Brain microvascular endothelial cell (primary cell): Measurements from ENCODE around the gene PIH1D1.

Experiments
- DNase-seq: peaks from one replicate; pipeline ENCODE4 v3.0.0-alpha.2; 2020
- H3K27ac ChIP-seq: fragments of 250-450 bp; sonication (Bioruptor Pico); 2 replicates; pipeline ENCODE4 v1.5.1; 2020; ENCODE audit warnings: mild to moderate bottlenecking, moderate library complexity
- H3K27me3 ChIP-seq: fragments of 250-450 bp; sonication (Bioruptor Pico); replicated peaks from 2 replicates; pipeline ENCODE4 v1.5.1; 2020; ENCODE audit warnings: mild to moderate bottlenecking
- H3K36me3 ChIP-seq: fragments of 250-450 bp; sonication (Bioruptor Pico); replicated peaks from 2 replicates; pipeline ENCODE4 v1.5.1; 2020; ENCODE audit warnings: mild to moderate bottlenecking
- H3K4me3 ChIP-seq: 2 replicates; pipeline ENCODE4 v1.5.1; 2011; ENCODE audit warnings: low read depth, mild to moderate bottlenecking, control low read depth, low read length, moderate library complexity
- CTCF ChIP-seq: IDR thresholded peaks from 2 replicates; pipeline ENCODE4 v1.5.1; 2011; ENCODE audit warnings: low read depth, mild to moderate bottlenecking, moderate library complexity, low read length, control low read depth, inconsistent platforms; ENCODE audit errors: missing control alignments
- in situ Hi-C: cut with HindIII; loops from 2 replicates; pipeline ENCODE4 v1.10.0; 2017; ENCODE audit warnings: low sequenced_read_pairs, low pct_ligation_motif_present

The PIH1D1 gene

GRCh38 chr19:49417088-49417487 is 34.5 kb downstream of the PIH1D1 start:
- no peak for TF ChIP-seq CTCF
- no peaks in the 10 kb centered on the region for H3K36me3 ChIP-seq
- H3K27ac ChIP-seq: no peak overlapping the region
- H3K27me3 ChIP-seq: peaks cover 24% of the 10 kb centered on the region
- in situ Hi-C loops: no loop called here
- DNase-seq: no peak
- no peak overlapping the region for H3K4me3 ChIP-seq

DNA sequence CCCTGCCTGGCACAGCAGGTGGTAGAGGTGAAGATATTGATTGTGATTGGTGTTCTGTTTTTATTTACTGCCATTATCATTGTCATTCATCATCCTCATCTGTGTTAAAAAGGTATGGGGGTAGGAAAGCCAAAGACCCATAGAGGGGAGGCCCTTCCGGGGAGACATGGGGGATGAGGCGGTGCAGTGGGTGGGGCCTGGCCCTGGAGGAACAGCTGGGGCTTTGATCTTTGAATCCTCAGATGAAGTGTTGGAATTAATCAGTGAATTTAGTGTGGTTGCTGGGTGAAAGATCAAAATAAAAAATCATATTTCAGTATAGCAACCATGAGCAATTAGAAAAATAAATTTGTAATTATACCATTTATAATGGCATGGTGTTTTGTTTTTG is 35.8 kb downstream of the PIH1D1 start:
- Histone ChIP-seq H3K27ac (no peak overlapping the region), H3K27me3 (peaks cover 13% of the 10 kb centered on the region), H3K36me3 (no peaks in the 10 kb centered on the region), H3K4me3 (no peak overlapping the region)
- DNase-seq: no peak
- in situ Hi-C loops: no loop called here
- no peak for TF ChIP-seq CTCF

DNA sequence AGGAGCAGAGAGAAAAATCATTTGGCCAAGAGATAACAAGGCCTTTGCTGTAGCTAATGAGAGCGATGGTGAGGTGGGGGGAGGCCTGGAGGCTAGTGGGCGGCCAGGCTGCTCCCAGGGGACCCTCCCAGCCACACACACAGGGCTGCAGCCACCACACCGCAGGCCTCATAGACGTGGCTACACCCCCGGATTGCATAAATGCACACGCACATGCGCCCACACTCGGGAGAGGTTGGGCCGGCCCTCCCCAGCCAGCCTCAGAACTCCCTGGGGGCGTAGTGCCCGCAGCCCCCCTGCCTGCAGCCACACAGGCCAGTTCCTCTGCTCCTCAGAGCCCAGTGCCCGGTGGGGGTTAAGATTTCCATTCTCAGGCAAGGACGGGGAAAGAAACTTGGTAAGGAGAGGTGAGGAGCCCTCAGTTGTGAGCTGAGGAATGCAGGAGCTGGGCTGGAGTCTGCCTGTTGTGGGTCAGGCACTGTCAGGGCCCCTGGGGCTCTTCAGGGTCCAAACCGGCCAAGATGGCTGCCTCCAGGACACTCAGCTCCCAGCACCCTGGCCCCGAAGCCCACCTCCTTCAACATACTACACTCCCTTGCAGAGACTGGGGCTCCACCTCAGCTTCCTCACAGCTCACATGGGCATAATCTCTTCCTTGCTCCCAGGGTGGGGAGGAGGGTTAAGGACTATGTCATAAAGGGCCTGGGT is 36.4 kb downstream of the PIH1D1 start:
- in situ Hi-C loops: no loop called here
- Histone ChIP-seq H3K4me3 (no peak overlapping the region), H3K36me3 (no peaks in the 10 kb centered on the region), H3K27me3 (peaks cover 9% of the 10 kb centered on the region), H3K27ac (no peak overlapping the region)
- DNase-seq: peak; percentile 21
- TF ChIP-seq CTCF: no peak

- TF ChIP-seq CTCF: no peak
- Histone ChIP-seq H3K4me3 (no peak overlapping the region), H3K27me3 (peaks cover 7% of the 10 kb centered on the region), H3K36me3 (no peaks in the 10 kb centered on the region), H3K27ac (no peak overlapping the region)
- in situ Hi-C loops: no loop called here
- DNase-seq: no peak
These were observed 37.4 kb downstream of the PIH1D1 start for GRCh38 chr19:49414256-49414655.

DNA sequence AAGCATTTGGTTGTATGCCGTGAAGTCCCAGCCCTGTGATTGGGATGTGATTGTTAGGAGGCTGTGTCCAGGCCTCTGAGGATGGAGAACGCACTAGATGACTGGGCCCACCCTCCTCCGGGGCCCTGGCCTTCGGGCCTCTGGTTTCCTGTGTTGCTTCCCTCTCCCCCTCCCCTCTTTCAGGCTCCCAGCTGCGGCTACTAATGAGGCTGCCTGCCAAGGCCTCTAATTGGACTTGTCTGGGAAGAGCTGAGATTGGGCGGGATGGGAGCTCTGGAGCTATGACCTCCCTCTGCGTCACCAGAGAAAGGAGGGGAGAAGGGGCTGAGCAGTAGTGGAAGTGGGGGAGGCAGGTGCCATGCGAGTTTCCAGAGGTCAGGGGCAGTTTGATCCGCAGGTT is 38.3 kb downstream of the PIH1D1 start:
- peaks cover 7% of the 10 kb centered on the region for H3K27me3 ChIP-seq

More for the DNA sequence above, 38.3 kb downstream of the PIH1D1 start:
- in situ Hi-C loops: no loop called here
- Histone ChIP-seq H3K27ac (no peak overlapping the region), H3K4me3 (no peak overlapping the region), H3K36me3 (no peaks in the 10 kb centered on the region)
- TF ChIP-seq CTCF: no peak
- no peak for DNase-seq
